MM.1S (cell line): Measurements from ENCODE around the gene DCLRE1C.

Source experiments
- DNase-seq: peaks from one replicate; pipeline ENCODE4 v3.0.0-alpha.2; 2015
- H2AFZ ChIP-seq: fragments of 300-600 bp; sonication (generic); 2 replicates; pipeline ENCODE4 v1.6.0; 2016; ENCODE audit warnings: antibody characterized with exemption, low read length
- H3F3A ChIP-seq: fragments of 300-600 bp; sonication (generic); 2 replicates; pipeline ENCODE4 v1.6.1; 2016; ENCODE audit warnings: mild to moderate bottlenecking, antibody characterized with exemption, low read length, moderate library complexity, mixed read lengths; ENCODE audit not compliant: insufficient read depth
- H3K27ac ChIP-seq: fragments of 300-600 bp; sonication (generic); 2 replicates; pipeline ENCODE4 v1.5.1; 2016; ENCODE audit warnings: mild to moderate bottlenecking, low read length
- H3K27me3 ChIP-seq: fragments of 300-600 bp; sonication (generic); replicated peaks from 2 replicates; pipeline ENCODE4 v1.6.0; 2016; ENCODE audit warnings: low read length; ENCODE audit not compliant: insufficient read depth
- H3K36me3 ChIP-seq: fragments of 300-600 bp; sonication (generic); replicated peaks from 2 replicates; pipeline ENCODE4 v1.6.1; 2016; ENCODE audit warnings: mild to moderate bottlenecking, low read length, mixed read lengths; ENCODE audit not compliant: insufficient read depth
- H3K4me1 ChIP-seq: fragments of 300-600 bp; sonication (generic); 2 replicates; pipeline ENCODE4 v1.6.1; 2016; ENCODE audit warnings: low read length, mixed read lengths
- H3K4me2 ChIP-seq: fragments of 300-600 bp; sonication (generic); 2 replicates; pipeline ENCODE4 v1.6.0; 2016; ENCODE audit warnings: low read depth, low read length
- H3K4me3 ChIP-seq: fragments of 300-600 bp; sonication (generic); 2 replicates; pipeline ENCODE4 v1.5.1; 2016; ENCODE audit warnings: low read length, mixed read lengths
- H3K79me2 ChIP-seq: fragments of 300-600 bp; sonication (generic); 2 replicates; pipeline ENCODE4 v1.6.1; 2016; ENCODE audit warnings: mixed run types, low read length, mixed read lengths
- H3K9ac ChIP-seq: fragments of 300-600 bp; sonication (generic); 2 replicates; pipeline ENCODE4 v1.6.1; 2016; ENCODE audit warnings: low read length, mixed read lengths
- H3K9me2 ChIP-seq: fragments of 300-600 bp; sonication (generic); replicated peaks from 2 replicates; pipeline ENCODE4 v1.6.1; 2016; ENCODE audit warnings: mild to moderate bottlenecking, low read length, mixed read lengths; ENCODE audit not compliant: insufficient read depth
- H3K9me3 ChIP-seq: fragments of 300-600 bp; sonication (generic); replicated peaks from 2 replicates; pipeline ENCODE4 v1.6.1; 2016; ENCODE audit warnings: mild to moderate bottlenecking, low read length, mixed read lengths; ENCODE audit not compliant: insufficient read depth
- H4K20me1 ChIP-seq: fragments of 300-600 bp; sonication (generic); 2 replicates; pipeline ENCODE4 v1.6.1; 2016; ENCODE audit warnings: mild to moderate bottlenecking, low read length, moderate library complexity, mixed read lengths; ENCODE audit not compliant: insufficient read depth
- CTCF ChIP-seq: fragments of 300-600 bp; sonication (generic); IDR thresholded peaks from 2 replicates; pipeline ENCODE4 v1.5.1; 2016; ENCODE audit warnings: antibody characterized with exemption, low read length, mixed read lengths
- EZH2 ChIP-seq: fragments of 300-600 bp; sonication (generic); optimal IDR thresholded peaks from 2 replicates; pipeline ENCODE3; 2017; ENCODE audit warnings: low read depth, mild to moderate bottlenecking, antibody characterized with exemption, low read length, mixed read lengths
- EZH2phosphoT487 ChIP-seq: fragments of 300-600 bp; sonication (generic); IDR thresholded peaks from 2 replicates; pipeline ENCODE4 v1.6.1; 2018; ENCODE audit warnings: antibody characterized with exemption, low read length

The DCLRE1C gene

GRCh38 chr10:14926061-14926470 lies 27.8 kb downstream of the DCLRE1C start:
- Histone ChIP-seq H3K9me3 (no peaks in the 10 kb centered on the region), H3K4me3 (no peak overlapping the region), H3K27me3 (no peaks in the 10 kb centered on the region), H3K4me2 (peak overlapping the region; percentile 25; the same call in 1 of the 2 replicates), H3F3A (peaks cover 25% of the 10 kb centered on the region), H3K9ac (peak overlapping the region; percentile 36), H3K36me3 (peaks cover 20% of the 10 kb centered on the region), H2AFZ (no peak overlapping the region), H3K9me2 (no peaks in the 10 kb centered on the region), H3K4me1 (peaks cover 25% of the 10 kb centered on the region), H4K20me1 (no peaks in the 10 kb centered on the region), H3K79me2 (peaks cover 51% of the 10 kb centered on the region), H3K27ac (peak overlapping the region; percentile 93)
- DNase-seq: peak; percentile 80
- TF ChIP-seq EZH2: no peak
- no peak for TF ChIP-seq CTCF
- TF ChIP-seq EZH2phosphoT487: no peak

GRCh38 chr10:14925268-14925667 lies 28.6 kb downstream of the DCLRE1C start:
- Histone ChIP-seq H3K79me2 (peaks cover 45% of the 10 kb centered on the region), H3K4me2 (peak overlapping the region; percentile 25; the same call in 1 of the 2 replicates), H3K27ac (peak overlapping the region; percentile 93; the same call in 1 of the 2 replicates), H3K9me3 (no peaks in the 10 kb centered on the region), H3K4me1 (peaks cover 25% of the 10 kb centered on the region), H3K36me3 (peaks cover 14% of the 10 kb centered on the region), H3K9ac (peak overlapping the region; percentile 36; the same call in 1 of the 2 replicates), H3F3A (peaks cover 25% of the 10 kb centered on the region), H3K27me3 (no peaks in the 10 kb centered on the region), H2AFZ (no peak overlapping the region), H3K4me3 (no peak overlapping the region), H4K20me1 (no peaks in the 10 kb centered on the region), H3K9me2 (no peaks in the 10 kb centered on the region)
- TF ChIP-seq CTCF (no peak), EZH2 (no peak), EZH2phosphoT487 (no peak)
- no peak for DNase-seq

- H3K9ac ChIP-seq: no peak overlapping the region
- H3K27ac ChIP-seq: no peak overlapping the region
- DNase-seq: no peak
- peaks cover 30% of the 10 kb centered on the region for H3F3A ChIP-seq
- H3K9me2 ChIP-seq: no peaks in the 10 kb centered on the region
- H3K4me1 ChIP-seq: peaks cover 35% of the 10 kb centered on the region
- H4K20me1 ChIP-seq: no peaks in the 10 kb centered on the region
- H3K4me3 ChIP-seq: no peak overlapping the region
- H2AFZ ChIP-seq: no peak overlapping the region
- no peak for TF ChIP-seq EZH2
- no peak for TF ChIP-seq EZH2phosphoT487
- TF ChIP-seq CTCF: no peak
- H3K27me3 ChIP-seq: no peaks in the 10 kb centered on the region
- H3K9me3 ChIP-seq: no peaks in the 10 kb centered on the region
- no peak overlapping the region for H3K4me2 ChIP-seq
- peaks cover 45% of the 10 kb centered on the region for H3K79me2 ChIP-seq
- H3K36me3 ChIP-seq: peaks cover 17% of the 10 kb centered on the region
Observed at GRCh38 chr10:14924013-14924412, 29.9 kb downstream of the DCLRE1C start.
